ENCODE measurements around the gene GNG2. TPM values are rescaled to one million over a fixed set of nuclear protein-coding genes. Genes with fewer than 3 reads are reported as not detected.

Gene GNG2
- total RNA-seq, 1 experiment from 2014 or later: 0.23 TPM

DNA sequence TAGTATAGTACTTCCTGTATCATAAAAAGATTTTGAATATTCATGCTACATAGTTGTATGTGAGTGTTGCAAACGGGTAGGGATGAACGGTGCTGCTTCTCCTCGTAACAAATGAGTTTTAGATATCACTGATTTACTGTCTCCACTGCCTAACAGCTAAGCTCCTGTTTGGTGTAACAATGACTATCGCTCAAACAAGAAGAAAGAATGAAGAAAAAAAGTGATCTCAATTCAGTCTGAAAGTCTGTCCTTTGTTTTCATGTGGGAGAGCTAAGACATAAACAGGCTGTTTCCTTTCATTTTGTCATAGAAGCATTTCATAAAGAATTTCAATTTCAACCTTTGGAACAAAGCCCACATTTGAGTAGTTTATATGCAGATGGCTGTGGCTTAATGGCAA is 102.9 kb downstream of the GNG2 start:
- DNase-seq (ENCODE audit: low read depth, low spot score) (no peak), ATAC-seq (no peak)
- Histone ChIP-seq H3K4me3 (ENCODE audit: low read depth in 2 of 2, low read length in 2 of 2) (no peak overlapping the region), H3K27me3 (ENCODE audit: control insufficient read depth, insufficient read depth, low read length) (peaks cover 3% of the 10 kb centered on the region), H3K4me1 (ENCODE audit: control insufficient read depth, insufficient read depth, low read length) (no peaks in the 10 kb centered on the region), H3K9me3 (ENCODE audit: control insufficient read depth, insufficient read depth, low read depth, low read length) (0 out of 2 replicates have a peak, but pooled peaks cover 3% of the 10 kb centered on the region), H3K27ac (ENCODE audit: low read length) (no peak overlapping the region), H3K36me3 (ENCODE audit: control insufficient read depth, insufficient read depth, low read length) (no peaks in the 10 kb centered on the region)
- in situ Hi-C loops (cut with HindIII; ENCODE audit: low pct_unique_long_range_greater_than_20kb, low sequenced_read_pairs): no loop called here
- ChIA-PET CTCF (no interaction called here), POLR2A (no interaction called here)
- TF ChIP-seq, protein P1, sequence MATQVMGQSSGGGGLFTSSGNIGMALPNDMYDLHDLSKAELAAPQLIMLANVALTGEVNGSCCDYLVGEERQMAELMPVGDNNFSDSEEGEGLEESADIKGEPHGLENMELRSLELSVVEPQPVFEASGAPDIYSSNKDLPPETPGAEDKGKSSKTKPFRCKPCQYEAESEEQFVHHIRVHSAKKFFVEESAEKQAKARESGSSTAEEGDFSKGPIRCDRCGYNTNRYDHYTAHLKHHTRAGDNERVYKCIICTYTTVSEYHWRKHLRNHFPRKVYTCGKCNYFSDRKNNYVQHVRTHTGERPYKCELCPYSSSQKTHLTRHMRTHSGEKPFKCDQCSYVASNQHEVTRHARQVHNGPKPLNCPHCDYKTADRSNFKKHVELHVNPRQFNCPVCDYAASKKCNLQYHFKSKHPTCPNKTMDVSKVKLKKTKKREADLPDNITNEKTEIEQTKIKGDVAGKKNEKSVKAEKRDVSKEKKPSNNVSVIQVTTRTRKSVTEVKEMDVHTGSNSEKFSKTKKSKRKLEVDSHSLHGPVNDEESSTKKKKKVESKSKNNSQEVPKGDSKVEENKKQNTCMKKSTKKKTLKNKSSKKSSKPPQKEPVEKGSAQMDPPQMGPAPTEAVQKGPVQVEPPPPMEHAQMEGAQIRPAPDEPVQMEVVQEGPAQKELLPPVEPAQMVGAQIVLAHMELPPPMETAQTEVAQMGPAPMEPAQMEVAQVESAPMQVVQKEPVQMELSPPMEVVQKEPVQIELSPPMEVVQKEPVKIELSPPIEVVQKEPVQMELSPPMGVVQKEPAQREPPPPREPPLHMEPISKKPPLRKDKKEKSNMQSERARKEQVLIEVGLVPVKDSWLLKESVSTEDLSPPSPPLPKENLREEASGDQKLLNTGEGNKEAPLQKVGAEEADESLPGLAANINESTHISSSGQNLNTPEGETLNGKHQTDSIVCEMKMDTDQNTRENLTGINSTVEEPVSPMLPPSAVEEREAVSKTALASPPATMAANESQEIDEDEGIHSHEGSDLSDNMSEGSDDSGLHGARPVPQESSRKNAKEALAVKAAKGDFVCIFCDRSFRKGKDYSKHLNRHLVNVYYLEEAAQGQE (IDR thresholded peaks at IDR 0.05; ENCODE audit: insufficient read depth in 1 of 2, low read depth in 2 of 2, low read length in 1 of 2): no peak
- TF ChIP-seq TCF7L2 (IDR thresholded peaks at IDR 0.05; ENCODE audit: low read depth, low read length) (no peak), POLR2AphosphoS5 (IDR thresholded peaks at IDR 0.05; ENCODE audit: low read depth, low read length) (no peak), SIN3A (IDR thresholded peaks at IDR 0.05; ENCODE audit: borderline replicate concordance, insufficient read depth, low read depth, low read length) (no peak)
- TF ChIP-seq, protein P2, sequence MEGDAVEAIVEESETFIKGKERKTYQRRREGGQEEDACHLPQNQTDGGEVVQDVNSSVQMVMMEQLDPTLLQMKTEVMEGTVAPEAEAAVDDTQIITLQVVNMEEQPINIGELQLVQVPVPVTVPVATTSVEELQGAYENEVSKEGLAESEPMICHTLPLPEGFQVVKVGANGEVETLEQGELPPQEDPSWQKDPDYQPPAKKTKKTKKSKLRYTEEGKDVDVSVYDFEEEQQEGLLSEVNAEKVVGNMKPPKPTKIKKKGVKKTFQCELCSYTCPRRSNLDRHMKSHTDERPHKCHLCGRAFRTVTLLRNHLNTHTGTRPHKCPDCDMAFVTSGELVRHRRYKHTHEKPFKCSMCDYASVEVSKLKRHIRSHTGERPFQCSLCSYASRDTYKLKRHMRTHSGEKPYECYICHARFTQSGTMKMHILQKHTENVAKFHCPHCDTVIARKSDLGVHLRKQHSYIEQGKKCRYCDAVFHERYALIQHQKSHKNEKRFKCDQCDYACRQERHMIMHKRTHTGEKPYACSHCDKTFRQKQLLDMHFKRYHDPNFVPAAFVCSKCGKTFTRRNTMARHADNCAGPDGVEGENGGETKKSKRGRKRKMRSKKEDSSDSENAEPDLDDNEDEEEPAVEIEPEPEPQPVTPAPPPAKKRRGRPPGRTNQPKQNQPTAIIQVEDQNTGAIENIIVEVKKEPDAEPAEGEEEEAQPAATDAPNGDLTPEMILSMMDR (IDR thresholded peaks at IDR 0.05): no peak
- intact Hi-C loops (cut with micrococcal nuclease; ENCODE audit: unreplicated experiment): no loop called here
- BruUV-seq (replicated peaks): no TSS peak

DNA sequence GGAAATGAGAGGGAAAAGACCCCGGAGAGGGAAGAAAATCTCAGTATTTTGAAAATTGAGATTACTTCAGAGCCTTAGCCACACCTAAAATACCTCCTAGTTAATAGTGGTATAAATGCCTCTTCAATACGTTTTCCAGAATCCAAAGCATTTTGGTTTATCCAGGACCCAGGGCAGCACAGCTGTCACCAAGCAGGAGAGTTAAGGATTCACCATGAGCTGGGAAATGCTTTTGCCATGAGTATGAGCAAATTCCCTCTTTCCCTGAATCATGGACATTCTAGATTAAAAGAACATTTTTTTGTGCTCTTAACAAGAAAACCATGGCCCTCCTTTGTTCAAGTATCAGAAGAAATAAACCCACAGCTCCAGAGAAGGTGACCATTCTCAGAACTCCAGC is 107.1 kb downstream of the GNG2 start:
- in situ Hi-C loops (cut with HindIII; ENCODE audit: low pct_unique_long_range_greater_than_20kb, low sequenced_read_pairs) (no loop called here), intact Hi-C loops (cut with micrococcal nuclease; ENCODE audit: unreplicated experiment) (no loop called here)
- Histone ChIP-seq H3K36me3 (ENCODE audit: control insufficient read depth, insufficient read depth, low read length) (no peaks in the 10 kb centered on the region), H3K4me3 (ENCODE audit: low read depth in 2 of 2, low read length in 2 of 2) (no peak overlapping the region), H3K27ac (ENCODE audit: low read length) (no peak overlapping the region), H3K4me1 (ENCODE audit: control insufficient read depth, insufficient read depth, low read length) (no peaks in the 10 kb centered on the region), H3K9me3 (ENCODE audit: control insufficient read depth, insufficient read depth, low read depth, low read length) (no peaks in the 10 kb centered on the region), H3K27me3 (ENCODE audit: control insufficient read depth, insufficient read depth, low read length) (peaks cover 5% of the 10 kb centered on the region)
- ChIA-PET CTCF (no interaction called here), POLR2A (no interaction called here)
- TF ChIP-seq TCF7L2 (IDR thresholded peaks at IDR 0.05; ENCODE audit: low read depth, low read length) (no peak), SIN3A (IDR thresholded peaks at IDR 0.05; ENCODE audit: borderline replicate concordance, insufficient read depth, low read depth, low read length) (no peak), POLR2AphosphoS5 (IDR thresholded peaks at IDR 0.05; ENCODE audit: low read depth, low read length) (no peak)
- TF ChIP-seq, protein P2 (IDR thresholded peaks at IDR 0.05): no peak
- TF ChIP-seq, protein P1 (IDR thresholded peaks at IDR 0.05; ENCODE audit: insufficient read depth in 1 of 2, low read depth in 2 of 2, low read length in 1 of 2): no peak
- no TSS peak for BruUV-seq (replicated peaks)
- ATAC-seq (no peak), DNase-seq (ENCODE audit: low read depth, low spot score) (no peak)

All from Panc1 (cell line).